IMR-90 (cell line): Measurements from ENCODE around the gene SCN4A. TPM values are rescaled to one million over a fixed set of nuclear protein-coding genes. Genes with fewer than 3 reads are reported as not detected.
"Not testable (repeated sequence)": the region's sequence is repeated elsewhere in the genome, so short reads cannot be mapped to it uniquely, and the experiment has no call there.

ENCODE experiments used
- ATAC-seq: fragments of 200-7000 bp; cut with Tn5 transposase; 2 replicates; pipeline ENCODE4 v1.9.1; 2020; ENCODE audit warnings: low read depth, mild to moderate bottlenecking, moderate library complexity
- BruUV-seq: library from RNA; stranded (reverse); fragments of 400-500 nt; replicated peaks from 2 replicates; lab custom pipeline; 2021; lab: Mats Ljungman, UMichigan
- CTCF ChIA-PET: fragments of 300-600 bp; formaldehyde crosslinking; extraction: SDS; loops from one replicate; lab custom pipeline; 2021; ENCODE audit warnings: antibody characterized with exemption; lab: Yijun Ruan, JAX
- POLR2A ChIA-PET: fragments of 300-600 bp; sonication (Branson Sonifier 250); formaldehyde crosslinking; loops from one replicate; lab custom pipeline; 2022; ENCODE audit warnings: antibody characterized with exemption; ENCODE audit not compliant: unreplicated experiment; lab: Charles Lee
- DNase-seq: peaks from one replicate; pipeline ENCODE4 v3.0.0; 2013
- H2AFZ ChIP-seq: replicated peaks from 2 replicates; pipeline ENCODE3; 2013; ENCODE audit warnings: low read length, mild to moderate bottlenecking; ENCODE audit not compliant: poor library complexity
- H2AK5ac ChIP-seq: 2 replicates; pipeline ENCODE4 v1.6.1; 2013; ENCODE audit warnings: low read depth, low read length, inconsistent platforms
- H2AK9ac ChIP-seq: replicated peaks from 2 replicates; pipeline ENCODE3; 2013; ENCODE audit warnings: mild to moderate bottlenecking, low read depth, low read length, moderate library complexity; ENCODE audit not compliant: poor library complexity
- H2BK120ac ChIP-seq: 2 replicates; pipeline ENCODE4 v1.6.1; 2013; ENCODE audit warnings: low read depth, low read length, inconsistent platforms
- H2BK15ac ChIP-seq: 3 replicates; pipeline ENCODE4 v1.6.1; 2013; ENCODE audit warnings: low read depth, low read length, inconsistent platforms
- H2BK20ac ChIP-seq: 2 replicates; pipeline ENCODE4 v1.6.1; 2013; ENCODE audit warnings: low read depth, mild to moderate bottlenecking, inconsistent platforms, low read length, moderate library complexity
- H2BK5ac ChIP-seq: 2 replicates; pipeline ENCODE4 v1.6.1; 2013; ENCODE audit warnings: mild to moderate bottlenecking, low read depth, low read length, inconsistent platforms; ENCODE audit not compliant: poor library complexity, severe bottlenecking
- H3K14ac ChIP-seq: replicated peaks from 2 replicates; pipeline ENCODE4 v1.6.1; 2013; ENCODE audit warnings: low read depth, low read length, inconsistent platforms
- H3K18ac ChIP-seq: 2 replicates; pipeline ENCODE4 v1.6.1; 2013; ENCODE audit warnings: low read depth, low read length, control low read depth
- H3K23ac ChIP-seq: 2 replicates; pipeline ENCODE4 v1.6.1; 2013; ENCODE audit warnings: low read depth, low read length, inconsistent platforms
- H3K27ac ChIP-seq: 2 replicates; pipeline ENCODE4 v1.5.1; 2013; ENCODE audit warnings: mild to moderate bottlenecking, control low read depth, low read length; ENCODE audit not compliant: insufficient read depth
- H3K27me3 ChIP-seq: 2 replicates; pipeline ENCODE4 v1.6.1; 2013; ENCODE audit warnings: low read length; ENCODE audit not compliant: control insufficient read depth, insufficient read depth
- H3K36me3 ChIP-seq: 2 replicates; pipeline ENCODE4 v1.6.1; 2013; ENCODE audit warnings: low read length, mixed read lengths; ENCODE audit not compliant: control insufficient read depth, insufficient read depth
- H3K4ac ChIP-seq: 2 replicates; pipeline ENCODE4 v1.6.1; 2013; ENCODE audit warnings: low read depth, low read length, inconsistent platforms
- H3K4me1 ChIP-seq: 2 replicates; pipeline ENCODE4 v1.6.1; 2013; ENCODE audit warnings: low read length, mixed read lengths; ENCODE audit not compliant: control insufficient read depth, insufficient read depth
- H3K4me2 ChIP-seq: 2 replicates; pipeline ENCODE4 v1.6.1; 2013; ENCODE audit warnings: low read depth, mild to moderate bottlenecking, control low read depth, low read length, moderate library complexity
- H3K4me3 ChIP-seq: 2 replicates; pipeline ENCODE4 v1.5.1; 2013; ENCODE audit warnings: low read depth, mild to moderate bottlenecking, control low read depth, low read length, moderate library complexity; ENCODE audit not compliant: insufficient read depth
- H3K56ac ChIP-seq: 2 replicates; pipeline ENCODE4 v1.6.1; 2013; ENCODE audit warnings: low read length, inconsistent platforms; ENCODE audit not compliant: insufficient read depth; ENCODE audit errors: extremely low read depth
- H3K79me1 ChIP-seq, 2 experiments: 2 replicates each; pipeline ENCODE4 v1.6.1; 2013; ENCODE audit warnings: low read length in 2 of 2, inconsistent platforms in 1 of 2, low read depth in 1 of 2
- H3K9ac ChIP-seq: 2 replicates; pipeline ENCODE4 v1.6.1; 2013; ENCODE audit warnings: low read depth, low read length, control low read depth
- H3K9me1 ChIP-seq: 2 replicates; pipeline ENCODE4 v1.6.1; 2013; ENCODE audit warnings: low read length, inconsistent platforms; ENCODE audit not compliant: insufficient read depth
- H3K9me3 ChIP-seq: 2 replicates; pipeline ENCODE4 v1.6.1; 2013; ENCODE audit warnings: low read length; ENCODE audit not compliant: control insufficient read depth, insufficient read depth
- H4K20me1 ChIP-seq: 2 replicates; pipeline ENCODE4 v1.6.1; 2013; ENCODE audit warnings: low read length, inconsistent platforms; ENCODE audit not compliant: insufficient read depth
- H4K5ac ChIP-seq: 2 replicates; pipeline ENCODE4 v1.6.1; 2013; ENCODE audit warnings: mild to moderate bottlenecking, low read depth, low read length, control low read depth
- H4K8ac ChIP-seq, 2 experiments: 2 replicates each; pipeline ENCODE4 v1.6.1; 2013; ENCODE audit warnings: low read depth in 2 of 2, low read length in 2 of 2, control low read depth in 1 of 2, inconsistent platforms in 1 of 2
- H4K91ac ChIP-seq: 2 replicates; pipeline ENCODE4 v1.6.1; 2013; ENCODE audit warnings: low read depth, low read length, inconsistent platforms; ENCODE audit not compliant: insufficient read depth
- WGBS, 2 experiments: methylation state at CpG; one replicate each; pipeline versions ENCODE4 v1.1.5 to v1.1.7; 2013; ENCODE audit warnings: missing lambda C conversion rate in 2 of 2; ENCODE audit not compliant: insufficient read length in 1 of 2; ENCODE audit errors: extremely low coverage in 2 of 2; 5-methylcytosine and 5-hydroxymethylcytosine counted together
- dilution Hi-C: fragments of 300-500 bp; cut with HindIII; formaldehyde crosslinking; loops from one replicate; pipeline ENCODE4 v1.14.3; 2018; ENCODE audit warnings: low sequenced_read_pairs; ENCODE audit not compliant: unreplicated experiment
- in situ Hi-C: fragments of 300-500 bp; cut with MboI; formaldehyde crosslinking; loops from 3 replicates; pipeline ENCODE4 v1.14.3; 2019; ENCODE audit warnings: low sequenced_read_pairs, inconsistent platforms, mixed read lengths
- intact Hi-C: fragments of 100-400 bp; cut with micrococcal nuclease; formaldehyde crosslinking; loops from 2 replicates; pipeline ENCODE4 v1.10.0; 2022
- polyA plus RNA-seq, 3 experiments: library from polyadenylated mRNA; depleted of rRNA; stranded (reverse); fragments of >200 nt; gene quantifications; 2 replicates each; pipeline ENCODE4 v1.2.3, GENCODE V29; 2012; ENCODE audit warnings: low replicate concordance in 1 of 3
- total RNA-seq: library from RNA; depleted of rRNA; stranded (reverse); fragments of >200 nt; gene quantifications from 2 replicates; pipeline ENCODE4 v1.2.3, GENCODE V29; 2012

The SCN4A gene
- total and polyA plus RNA-seq, 2 of the 4 experiments (the other 2 are of a cell fraction), result not detected

DNA sequence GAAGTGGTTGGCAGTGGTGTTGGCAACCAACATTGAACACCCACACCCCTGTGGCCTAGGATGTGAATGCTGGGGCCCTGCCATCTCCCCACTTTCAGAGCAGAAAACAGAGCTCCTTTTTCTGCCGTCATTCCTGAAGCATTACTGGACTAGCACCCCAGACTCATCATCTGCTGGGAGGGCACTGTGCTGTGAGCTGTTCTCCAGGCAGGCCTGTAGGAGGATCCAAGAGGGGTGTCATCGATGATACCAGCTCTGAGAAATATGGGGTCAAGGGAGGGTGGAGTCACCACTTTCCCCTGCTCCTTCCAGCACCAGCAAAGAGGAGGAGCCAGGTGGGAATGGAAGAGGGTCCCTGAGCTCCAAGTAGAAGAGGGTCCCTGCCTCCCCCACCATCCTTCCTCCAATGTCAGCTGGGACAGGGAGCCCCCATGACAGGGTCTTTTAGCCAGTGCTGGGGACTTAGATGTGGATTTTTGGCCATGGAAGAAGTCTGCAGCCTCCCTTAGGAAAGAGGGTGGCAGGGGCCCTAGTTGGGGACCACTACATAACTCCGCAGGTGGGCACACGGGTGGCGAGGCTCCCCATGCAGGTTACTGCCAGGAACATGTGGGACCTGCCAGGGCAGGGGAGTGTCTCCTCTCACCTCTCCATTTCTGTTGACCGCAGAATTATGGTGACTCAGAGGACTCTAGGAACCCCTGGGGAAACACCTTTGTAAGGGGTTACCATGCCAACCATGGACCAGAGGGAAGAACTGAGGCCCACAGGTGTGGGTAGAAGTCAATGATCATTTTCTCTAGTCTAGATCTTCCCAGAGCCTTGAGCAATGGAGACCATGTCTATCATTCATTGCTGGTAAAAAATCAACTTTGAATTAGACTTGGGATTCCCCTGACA, 73.6 kb downstream of the SCN4A start:
- in situ Hi-C loops, H2AK9ac ChIP-seq, H3K23ac ChIP-seq, H3K36me3 ChIP-seq, H3K9me1 ChIP-seq, H2BK120ac ChIP-seq, H3K4ac ChIP-seq, H3K4me2 ChIP-seq, H3K4me3 ChIP-seq, H2AK5ac ChIP-seq, intact Hi-C loops, H3K9me3 ChIP-seq, H4K5ac ChIP-seq, H2BK15ac ChIP-seq, H3K14ac ChIP-seq, H3K18ac ChIP-seq, H2AFZ ChIP-seq, H3K9ac ChIP-seq, H4K91ac ChIP-seq, H4K8ac ChIP-seq, dilution Hi-C loops, POLR2A ChIA-PET, H4K20me1 ChIP-seq, H3K79me1 ChIP-seq, H3K56ac ChIP-seq, H2BK20ac ChIP-seq, BruUV-seq, H2BK5ac ChIP-seq, H3K27ac ChIP-seq, H3K4me1 ChIP-seq: not testable (repeated sequence)
- H3K27me3 ChIP-seq, result peaks cover 25% of the 10 kb centered on the region
- 100% methylated on average over 1 of the region's 6 CpGs; no CpG with 5 or more reads in 1 of the 2 experiments for WGBS, 2 experiments
- DNase-seq, result peak; percentile 7
- ATAC-seq, result 0 out of 2 replicates have a peak, but pooled peaks have one; percentile 14
- CTCF ChIA-PET, result interaction anchor here (0.8 kb wide), 1 partner anchor 20 kb away, joined by 3 read pairs; no protein-coding TSS in a partner anchor

DNA sequence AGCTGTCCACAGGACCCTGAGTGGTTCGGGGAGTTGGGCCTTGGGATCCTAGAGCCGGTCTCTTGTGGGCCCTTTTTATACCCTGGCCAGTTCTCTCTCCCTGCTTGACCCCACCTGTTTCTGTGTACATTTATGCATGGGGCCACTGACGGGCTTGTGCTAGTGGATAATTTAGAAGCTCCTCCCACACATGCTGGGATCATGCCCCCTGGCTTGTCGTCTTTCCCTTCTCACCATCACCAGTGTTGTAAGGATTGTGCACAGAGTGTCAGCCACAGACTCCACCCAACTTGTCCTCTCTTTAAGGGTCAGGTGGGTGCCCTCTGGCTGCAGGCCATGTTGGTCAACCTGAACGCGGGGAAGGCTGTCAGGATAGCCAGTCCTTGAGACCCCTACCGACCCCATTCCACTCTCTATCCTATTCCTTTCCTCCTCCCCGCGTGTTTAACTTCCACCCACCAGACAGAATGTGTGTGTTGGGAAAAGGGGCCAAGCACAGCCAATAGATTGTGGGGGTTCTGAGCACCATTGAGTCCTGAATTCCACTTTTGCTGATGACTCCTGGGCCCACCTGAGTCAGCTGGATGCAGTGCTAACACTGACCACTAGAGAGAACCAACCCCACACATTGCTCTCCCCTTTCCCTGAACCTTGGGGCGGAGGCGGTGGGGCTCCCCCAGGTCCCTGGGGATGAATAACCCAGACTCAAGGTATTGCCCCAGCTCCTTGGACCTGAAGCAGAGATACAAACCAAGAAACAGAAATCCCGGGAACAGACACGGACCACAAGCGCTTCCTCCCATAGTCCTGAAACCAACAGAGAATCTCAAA, 76.0 kb downstream of the SCN4A start, which contains the start of gene CSH1:
TSS of gene CSH1 (minus strand) at position 51 of the 831 bp plus-strand sequence. CDS start 63 bp downstream, outside the sequence.
- H3K4me2 ChIP-seq, H3K9ac ChIP-seq, H2BK120ac ChIP-seq, H2BK5ac ChIP-seq, H3K27ac ChIP-seq, H3K23ac ChIP-seq, H2AFZ ChIP-seq, H2BK15ac ChIP-seq, H3K9me1 ChIP-seq, H3K4me1 ChIP-seq, H2AK9ac ChIP-seq, H2AK5ac ChIP-seq, CTCF ChIA-PET, H3K36me3 ChIP-seq, BruUV-seq, H3K79me1 ChIP-seq, H3K4me3 ChIP-seq, H3K4ac ChIP-seq, H4K91ac ChIP-seq, H4K8ac ChIP-seq, H2BK20ac ChIP-seq, H4K20me1 ChIP-seq, in situ Hi-C loops, H4K5ac ChIP-seq, H3K56ac ChIP-seq, H3K14ac ChIP-seq, dilution Hi-C loops, intact Hi-C loops, DNase-seq, ATAC-seq, H3K18ac ChIP-seq, H3K9me3 ChIP-seq: not testable (repeated sequence)
- no CpG with 5 or more reads among the region's 14 CpGs for WGBS, 2 experiments
- peaks cover 19% of the 10 kb centered on the region for H3K27me3 ChIP-seq
- POLR2A ChIA-PET, result interaction anchor here (0.6 kb wide), 1 partner anchor 249 kb away, joined by 6 read pairs; no protein-coding TSS in a partner anchor
